Forelimb muscle (tissue), 1 donor: ENCODE measurements around the gene XPA. TPM values are rescaled to one million over a fixed set of nuclear protein-coding genes. Genes with fewer than 3 reads are reported as not detected.
A peak's percentile ranks its signal among the peaks of the same experiment; 100 is the strongest.

ENCODE experiments used
- DNase-seq: peaks from one replicate; pipeline ENCODE4 v3.0.0-alpha.2; 2013; ENCODE audit warnings: low read depth
- polyA plus RNA-seq: library from polyadenylated mRNA; unstranded; fragments of 120-200 nt; gene quantifications from one replicate; pipeline ENCODE4 v1.2.1, GENCODE V29; 2013; ENCODE audit not compliant: insufficient read length

XPA gene
- polyA plus RNA-seq, 1 donor: 19.4 TPM

DNA sequence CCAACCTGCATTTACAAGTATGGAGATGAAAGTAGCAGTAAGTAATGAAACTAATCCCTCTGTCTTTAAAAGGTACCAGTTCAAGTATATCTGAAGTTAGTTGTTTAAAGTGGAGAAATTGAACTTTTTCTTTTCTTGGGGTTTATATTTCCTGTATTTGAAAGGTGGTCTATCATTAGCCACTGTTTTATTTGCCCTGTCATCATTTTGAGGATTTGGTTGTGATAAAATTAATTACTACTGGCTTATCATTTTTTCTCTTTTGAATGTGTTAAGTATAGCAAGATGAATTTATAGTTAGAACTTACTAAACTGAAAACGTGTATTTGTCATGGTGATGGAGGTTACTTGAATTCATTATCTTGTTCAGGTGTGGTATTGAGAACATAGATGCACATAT lies 38.4 kb downstream of the XPA start:
- no peak for DNase-seq

DNA sequence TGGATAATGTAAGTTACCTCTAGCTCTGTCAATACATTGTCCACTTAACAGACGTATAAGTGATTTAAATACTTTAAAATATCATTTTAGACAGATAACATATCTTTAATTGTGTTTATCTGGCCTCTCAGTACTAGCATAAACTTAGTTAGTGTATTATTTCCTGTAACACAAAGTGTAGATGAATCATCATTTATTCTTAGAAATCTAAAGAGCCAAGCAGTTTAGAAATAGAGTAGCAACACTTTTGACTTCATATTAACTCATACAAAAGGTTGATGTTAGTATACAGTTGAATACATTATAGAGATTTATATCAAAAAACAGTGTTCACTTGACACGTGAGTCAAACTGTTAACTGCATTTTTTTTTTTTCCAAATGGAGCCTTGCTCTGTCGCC lies 45.5 kb downstream of the XPA start:
- no peak for DNase-seq

DNA sequence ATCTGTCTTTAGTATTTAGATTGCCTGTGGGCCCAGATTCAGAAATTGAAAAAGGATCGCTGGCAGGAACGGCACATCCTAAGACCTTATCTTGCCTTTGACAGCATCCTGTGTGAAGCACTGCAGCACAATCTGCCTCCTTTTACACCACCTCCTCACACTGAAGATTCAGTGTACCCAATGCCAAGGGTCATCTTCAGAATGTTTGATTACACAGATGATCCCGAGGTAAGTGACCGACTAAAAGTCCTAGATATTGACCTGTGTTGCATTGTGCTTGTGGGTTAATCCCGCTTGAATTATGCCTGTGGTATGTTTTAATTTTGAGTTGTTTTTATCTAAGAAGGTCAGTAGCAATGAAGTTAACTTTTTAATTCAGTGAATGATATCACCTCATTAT lies 49.1 kb downstream of the XPA start:
- no peak for DNase-seq

DNA sequence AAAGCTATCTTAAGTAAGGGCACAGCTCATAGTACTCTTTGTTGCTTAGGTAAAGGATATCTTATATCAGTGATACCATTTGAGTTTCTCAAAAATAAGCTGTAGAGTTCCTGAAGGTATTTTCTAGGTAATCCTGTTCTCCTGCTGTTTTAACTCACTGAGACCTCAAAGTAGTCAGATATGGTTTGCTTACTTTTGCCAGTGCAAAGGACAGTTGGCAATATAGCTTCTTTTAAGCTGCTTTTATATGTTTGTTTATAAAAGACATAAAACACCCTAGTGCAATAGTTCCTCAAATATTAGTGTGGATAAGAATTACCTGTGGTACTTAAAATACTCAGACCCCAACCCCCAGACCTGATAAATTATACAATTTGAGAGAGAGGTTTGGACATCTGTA lies 51.4 kb downstream of the XPA start:
- no peak for DNase-seq

DNA sequence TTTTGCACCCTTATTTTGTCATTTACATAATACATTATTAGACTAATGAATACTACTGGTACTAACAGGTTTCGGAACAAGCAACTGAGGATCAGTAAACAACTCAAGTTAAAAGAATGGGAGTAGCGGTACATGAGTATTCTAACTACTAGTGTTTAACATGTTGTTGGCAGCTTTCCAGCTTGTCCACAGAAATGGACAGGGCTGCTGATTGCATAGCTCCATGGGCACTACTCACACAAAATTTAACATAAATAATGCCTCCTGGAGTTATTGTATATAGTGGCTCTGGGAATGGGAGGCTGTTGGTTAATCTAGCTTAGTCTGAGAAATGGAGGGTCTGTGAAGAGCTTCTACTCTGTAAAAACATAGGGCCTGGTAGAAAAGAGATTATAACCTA lies 56.8 kb downstream of the XPA start:
- no peak for DNase-seq

DNA sequence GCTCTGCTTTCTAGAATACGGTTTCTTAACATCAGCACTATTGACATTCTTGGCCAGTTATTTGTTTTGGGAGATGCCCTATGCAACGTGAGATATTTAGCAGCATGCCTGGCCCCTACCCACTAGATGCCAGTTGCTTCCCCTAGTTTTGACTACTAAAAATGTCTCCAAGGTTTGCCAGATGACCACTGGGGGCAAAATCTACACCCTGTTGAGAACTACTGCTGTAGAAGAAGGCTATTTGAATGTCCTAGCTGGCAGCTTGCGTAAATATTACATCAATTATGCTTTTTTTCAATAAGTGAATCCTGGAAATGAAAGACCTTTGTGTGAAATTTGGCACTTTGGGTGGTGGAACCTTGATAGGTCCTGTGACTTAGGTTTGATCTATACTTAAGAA lies 58.5 kb downstream of the XPA start:
- no peak for DNase-seq

DNA sequence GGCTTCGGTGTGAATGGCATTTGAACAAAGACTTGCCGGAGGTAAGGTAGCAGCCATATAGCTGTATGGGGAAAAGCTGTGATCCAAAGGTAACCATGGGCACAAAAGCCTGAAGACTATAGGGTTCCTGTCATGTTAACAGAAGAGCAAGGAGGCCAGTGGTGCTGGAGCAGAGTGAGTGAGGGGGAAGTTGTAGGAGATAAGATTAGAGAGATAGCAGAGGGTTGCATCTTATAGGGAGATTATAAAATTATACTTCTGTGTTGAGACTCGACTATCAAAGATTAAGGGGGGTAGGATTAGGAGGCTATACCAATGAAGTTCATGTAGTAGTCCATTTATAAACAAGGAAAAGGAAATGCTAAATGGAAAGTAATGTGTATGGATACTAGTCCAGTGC lies 60.2 kb downstream of the XPA start:
- DNase-seq: no peak

DNA sequence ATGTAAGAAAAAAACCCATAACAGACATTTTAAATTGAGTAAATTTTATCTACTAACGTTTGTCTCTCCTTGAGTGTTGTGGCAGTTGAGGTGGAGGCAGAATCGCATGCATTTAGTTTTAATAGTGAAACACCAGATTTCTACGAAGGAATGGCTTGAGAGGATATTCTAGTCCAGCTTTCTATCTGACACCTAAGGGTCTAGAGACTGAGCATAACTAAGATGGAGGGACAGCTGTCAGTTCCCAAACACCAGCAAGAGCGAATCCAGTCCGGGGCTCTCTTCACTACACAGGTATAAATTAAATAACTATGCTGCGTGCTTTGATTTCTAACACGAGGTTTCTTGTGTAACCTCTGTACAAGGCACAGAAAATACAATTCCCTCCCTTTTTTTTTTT lies 62.1 kb downstream of the XPA start:
- DNase-seq: no peak

DNA sequence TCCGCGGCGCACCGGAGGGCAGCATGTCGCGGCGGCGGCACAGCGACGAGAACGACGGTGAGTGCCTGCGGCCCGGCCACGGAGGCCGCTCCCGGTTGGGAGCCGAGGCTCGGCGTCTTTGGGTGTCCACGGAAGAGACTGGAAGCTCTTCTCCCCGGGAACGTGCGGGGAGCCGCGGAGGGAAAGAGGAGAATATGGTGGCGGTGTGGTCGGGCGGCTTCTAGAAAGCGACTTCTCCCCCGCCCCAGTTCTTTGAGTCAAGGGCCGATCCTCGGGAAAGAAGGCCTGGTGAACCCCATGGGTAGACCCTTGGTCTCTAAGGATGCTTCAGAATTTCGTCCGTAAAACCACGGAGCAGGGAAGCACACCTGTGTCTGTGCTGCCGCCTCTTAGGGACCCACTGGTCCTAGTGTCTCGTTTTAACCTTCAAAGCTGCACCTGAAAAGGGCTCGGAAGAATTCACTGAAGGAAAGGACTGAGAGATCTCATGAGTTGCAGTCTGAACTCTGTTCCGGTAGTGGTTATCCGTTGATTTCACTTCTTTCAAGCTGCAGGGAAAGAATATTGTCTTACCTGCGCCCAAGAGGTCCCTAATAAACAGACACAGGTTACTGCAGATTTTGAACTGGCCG lies 63.2 kb downstream of the XPA start:
- no peak for DNase-seq

DNA sequence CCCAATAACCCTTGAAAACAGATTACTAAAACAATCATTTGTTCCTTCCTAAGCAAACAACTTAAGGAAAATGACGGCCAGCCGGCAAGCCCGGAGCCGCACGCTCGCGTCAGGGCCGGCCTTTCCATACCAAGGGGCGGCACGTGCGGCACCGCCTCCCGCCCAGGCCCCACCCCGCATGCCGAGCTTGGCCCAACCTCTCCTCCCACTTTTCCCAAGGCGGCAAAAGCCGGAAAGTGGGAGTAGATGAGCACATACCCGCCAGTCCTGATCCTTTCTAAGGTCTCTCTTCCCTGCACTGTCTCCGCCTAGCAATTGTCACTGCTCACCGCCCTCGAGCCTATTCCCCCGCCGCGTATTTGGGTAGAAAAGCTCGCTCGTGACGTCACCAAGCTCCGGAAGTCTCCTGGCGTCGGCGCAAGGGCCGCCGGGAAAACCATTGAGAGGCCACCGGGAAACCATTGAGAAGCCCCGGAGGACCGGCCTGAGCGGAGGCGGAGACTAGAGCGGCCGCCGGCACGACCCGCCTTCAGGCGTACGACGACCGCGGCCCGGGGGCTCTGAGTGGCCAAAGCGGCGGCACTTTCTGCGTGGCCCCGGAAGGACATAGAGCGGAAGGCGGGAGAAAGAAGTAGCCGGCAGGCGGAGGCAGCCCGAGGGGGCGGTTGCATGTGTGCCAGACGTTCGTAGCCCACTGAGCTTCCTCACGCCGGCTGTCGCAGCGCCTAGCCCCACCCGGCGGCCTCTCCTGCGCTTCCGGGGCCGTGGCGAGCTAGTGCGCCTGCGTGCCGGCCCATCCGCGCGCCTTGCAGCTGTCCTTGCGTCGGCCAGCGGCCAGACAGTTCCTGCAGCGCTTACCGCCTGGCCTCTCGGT lies 63.9 kb downstream of the XPA start, which contains the start of the genes NCBP1 and TSTD2:
Gene NCBP1 (plus strand): TSS at position 837 of the 874 bp plus-strand sequence. CDS start 61 bp downstream, outside the sequence.
Gene TSTD2 (minus strand): TSS at position 384 of the 874 bp plus-strand sequence. CDS start 5,806 bp downstream, outside the sequence.
- DNase-seq: peak; percentile 91

DNA sequence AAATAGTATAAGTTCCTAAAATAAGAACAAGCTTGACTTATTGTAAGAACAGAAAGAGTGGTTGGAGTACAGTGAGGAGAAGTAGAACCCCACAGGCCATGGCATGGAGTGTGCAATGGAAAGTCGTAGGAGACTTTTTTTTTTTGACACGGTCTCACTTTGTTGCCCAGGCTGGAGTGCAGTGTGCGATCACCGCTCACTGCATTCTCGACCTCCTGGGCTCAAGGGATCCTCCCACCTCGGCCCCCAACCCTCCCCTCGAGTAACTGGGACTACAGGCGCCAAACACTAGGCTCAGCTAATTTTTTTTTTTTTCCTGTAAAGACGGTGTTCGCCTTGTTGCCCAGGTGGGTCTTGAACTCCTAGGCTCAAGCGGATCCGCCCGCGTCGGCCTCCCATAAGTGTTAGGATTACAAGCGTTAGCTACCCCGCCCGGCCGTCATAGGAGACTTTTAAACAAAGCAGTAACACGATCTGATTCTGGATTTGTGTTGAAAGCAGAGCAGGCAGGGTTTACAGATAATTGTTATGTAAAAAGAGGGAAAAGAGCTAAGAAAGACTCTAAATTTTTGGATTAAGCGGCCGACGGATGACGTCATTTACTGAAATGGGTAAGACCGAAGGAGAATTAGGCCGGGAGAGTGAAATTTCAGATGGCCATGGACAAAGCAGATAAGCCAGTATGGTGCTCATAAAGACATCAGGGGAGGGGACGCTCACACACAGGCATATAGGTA lies 64.7 kb downstream of the XPA start:
- peak; percentile 44 for DNase-seq

DNA sequence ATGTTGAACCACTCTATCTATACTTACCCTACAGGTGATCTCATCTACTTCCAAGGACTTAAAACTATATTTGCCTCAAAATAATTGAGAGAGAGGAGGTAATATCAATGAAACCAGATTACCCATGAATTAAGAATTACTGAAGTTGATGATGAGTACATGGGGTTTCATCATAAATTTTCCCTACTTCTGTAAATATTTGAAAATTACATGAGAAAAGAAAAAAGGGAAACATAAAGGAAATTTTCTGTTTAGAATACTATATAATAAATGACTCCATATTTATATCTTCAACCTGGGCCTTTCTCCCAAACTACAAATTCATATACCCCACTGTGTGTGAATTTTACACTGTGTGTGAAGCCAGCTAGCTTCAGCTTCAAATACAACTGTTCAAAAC lies 66.5 kb downstream of the XPA start:
- DNase-seq: no peak

DNA sequence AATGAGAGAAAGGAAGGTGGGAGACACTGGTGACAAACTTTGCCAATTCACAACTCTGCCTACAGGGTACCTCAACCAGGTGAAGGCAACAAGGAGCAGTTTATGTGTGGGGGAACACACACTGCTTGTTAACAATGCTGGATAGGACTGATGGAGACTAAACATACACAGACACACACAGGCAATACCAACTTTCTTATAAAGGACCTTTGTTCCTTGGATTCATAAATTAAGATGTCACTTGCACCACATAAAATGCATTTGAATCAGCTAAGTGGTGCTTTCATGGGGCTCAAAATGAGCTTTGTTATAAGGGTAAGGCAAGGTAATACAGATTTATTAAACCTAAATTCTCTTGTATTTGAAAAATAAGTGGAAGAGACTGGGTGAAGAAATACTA lies 68.0 kb downstream of the XPA start:
- DNase-seq: no peak

DNA sequence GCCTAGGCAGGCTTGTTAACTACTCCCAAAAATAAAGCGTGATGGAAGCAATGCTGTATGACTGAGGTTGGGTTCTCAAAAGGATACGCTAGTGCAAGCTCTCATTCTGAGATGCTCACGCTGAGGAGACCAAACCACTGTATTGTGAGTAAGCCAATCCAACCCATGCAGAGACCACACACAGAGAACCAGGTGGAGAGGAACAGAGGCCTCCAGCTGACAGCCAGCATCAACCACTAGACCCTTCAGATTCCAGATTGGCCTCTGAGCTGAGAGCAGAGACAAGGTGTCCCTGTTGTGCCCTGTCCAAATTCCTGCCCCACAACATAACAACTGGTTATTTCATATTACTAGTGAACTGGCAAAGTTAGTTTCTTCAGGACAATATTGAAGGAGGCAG lies 68.5 kb downstream of the XPA start:
- no peak for DNase-seq

DNA sequence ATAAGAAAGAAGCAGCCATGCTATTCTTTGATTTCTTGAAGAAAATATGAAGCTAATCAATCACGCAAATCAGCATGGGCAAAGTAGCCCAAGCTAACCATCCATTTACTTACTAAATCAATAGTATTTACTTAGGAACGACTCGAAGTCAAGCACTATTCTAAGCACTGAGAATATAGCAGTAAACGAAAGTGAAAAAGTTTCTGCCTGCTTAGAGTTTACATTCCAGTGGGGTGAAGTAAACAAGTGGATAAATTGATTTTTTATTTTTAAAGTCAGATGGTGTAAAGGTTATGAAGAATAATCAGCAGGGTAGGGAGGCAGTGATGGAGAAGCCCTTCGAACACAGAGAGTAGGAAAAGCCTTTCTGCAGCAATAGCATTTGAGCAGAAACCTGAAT lies 69.5 kb downstream of the XPA start:
- DNase-seq: no peak

DNA sequence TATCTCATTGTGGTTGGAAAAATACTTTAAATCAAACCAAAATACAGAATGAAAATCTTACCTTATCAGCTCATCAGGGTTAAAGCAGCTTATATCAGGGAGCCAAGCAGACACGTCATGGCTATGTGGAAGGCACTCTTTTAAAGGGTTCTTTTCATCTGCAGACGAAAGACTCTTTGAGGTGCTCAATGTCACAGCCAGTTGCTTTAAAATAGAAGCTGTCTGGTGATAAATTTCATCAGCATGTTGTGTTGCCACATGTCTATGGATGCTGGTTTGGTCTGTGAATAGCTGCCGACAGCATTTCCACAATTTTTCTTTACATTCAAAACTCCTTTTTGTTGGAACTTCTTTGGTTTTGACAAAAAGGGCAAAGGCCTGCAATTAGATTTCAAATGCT lies 71.5 kb downstream of the XPA start:
- DNase-seq: no peak

Other genes with a start within 250 kb of the XPA start
- gene TMOD1, start 195.7 kb downstream of the XPA start, polyA plus RNA-seq: 151 TPM
- 25.2 TPM for gene TSTD2, start 64.0 kb downstream of the XPA start, polyA plus RNA-seq
- 33.0 TPM for gene NCBP1, start 63.5 kb downstream of the XPA start, polyA plus RNA-seq
- not detected for gene FOXE1, start 155.9 kb upstream of the XPA start, polyA plus RNA-seq
- 9.2 TPM for gene TRMO, start 225.2 kb upstream of the XPA start, polyA plus RNA-seq
- gene HEMGN, start 240.8 kb upstream of the XPA start, polyA plus RNA-seq: 3.5 TPM